Ishikawa (cell line): ENCODE results near the gene C6orf47.

Source experiments
- CEBPB ChIP-seq: IDR thresholded peaks from 2 replicates; pipeline ENCODE4 v1.6.1; 2012
- CREB1 ChIP-seq: IDR thresholded peaks from 2 replicates; pipeline ENCODE4 v1.6.1; 2012; ENCODE audit warnings: low read depth
- EP300 ChIP-seq: IDR thresholded peaks from 2 replicates; pipeline ENCODE4 v1.6.1; 2012; ENCODE audit warnings: borderline replicate concordance
- FOXM1 ChIP-seq: IDR thresholded peaks from 2 replicates; pipeline ENCODE4 v1.6.1; 2012; ENCODE audit warnings: low read depth, borderline replicate concordance
- REST ChIP-seq: IDR thresholded peaks from 2 replicates; pipeline ENCODE4 v1.6.1; 2012; ENCODE audit warnings: low read depth, mild to moderate bottlenecking

DNA sequence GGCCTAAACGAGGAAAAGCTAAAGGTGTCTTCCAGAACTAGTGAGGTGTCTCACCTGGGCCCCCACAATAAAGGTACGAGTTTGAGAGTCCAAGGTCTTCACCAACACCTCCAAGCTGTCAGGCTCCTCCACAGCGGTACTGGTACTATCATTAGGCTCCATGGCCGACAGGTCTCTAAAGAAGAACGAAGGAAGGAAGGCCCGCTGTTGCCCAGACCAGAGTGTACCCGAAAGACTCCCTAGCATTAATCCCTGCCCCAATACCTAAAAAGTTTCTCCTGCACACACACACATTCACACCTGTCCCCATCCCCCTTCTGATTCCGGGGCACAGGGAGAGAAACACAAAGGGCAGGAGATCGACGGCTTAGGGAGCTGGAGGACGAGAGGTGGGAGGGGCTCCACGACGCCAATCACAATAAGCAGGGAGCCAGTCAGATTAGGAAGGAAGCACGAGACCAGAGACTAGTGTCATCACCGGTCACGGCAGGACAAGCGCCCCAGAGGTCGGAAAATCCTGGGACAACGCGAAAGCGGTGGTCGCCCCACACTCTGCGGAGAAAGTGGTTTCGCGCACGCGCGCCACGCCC lies 8.9 kb downstream of the C6orf47 start:
- TF ChIP-seq CREB1 (no peak), EP300 (no peak), REST (no peak), FOXM1 (no peak), CEBPB (no peak)
